Measurements from ENCODE around the gene RAB21.
"Not testable (repeated sequence)": the region's sequence is repeated elsewhere in the genome, so short reads cannot be mapped to it uniquely, and the experiment has no call there.

RAB21 gene

GRCh38 chr12:71791473-71792150 is 36.9 kb downstream of the RAB21 start:
- in situ Hi-C loops (cut with HindIII; ENCODE audit: low sequenced_read_pairs): no loop called here

GRCh38 chr12:71792599-71792998 is 37.9 kb downstream of the RAB21 start:
- in situ Hi-C loops (cut with HindIII; ENCODE audit: low sequenced_read_pairs): no loop called here

- in situ Hi-C loops (cut with HindIII; ENCODE audit: low sequenced_read_pairs): no loop called here
Observed at GRCh38 chr12:71795901-71796300, 41.2 kb downstream of the RAB21 start.

GRCh38 chr12:71797531-71797930 is 42.9 kb downstream of the RAB21 start:
- in situ Hi-C loops (cut with HindIII; ENCODE audit: low sequenced_read_pairs): no loop called here

GRCh38 chr12:71799106-71799505 is 44.4 kb downstream of the RAB21 start:
- in situ Hi-C loops (cut with HindIII; ENCODE audit: low sequenced_read_pairs): no loop called here

GRCh38 chr12:71800177-71800576 is 45.5 kb downstream of the RAB21 start:
- in situ Hi-C loops (cut with HindIII; ENCODE audit: low sequenced_read_pairs): no loop called here

- in situ Hi-C loops (cut with HindIII; ENCODE audit: low sequenced_read_pairs): no loop called here
Observed at GRCh38 chr12:71804505-71804904, 49.8 kb downstream of the RAB21 start.

GRCh38 chr12:71810921-71811320 is 56.3 kb downstream of the RAB21 start:
- in situ Hi-C loops (cut with HindIII; ENCODE audit: low sequenced_read_pairs): no loop called here

GRCh38 chr12:71815242-71815641 is 60.6 kb downstream of the RAB21 start:
- in situ Hi-C loops (cut with HindIII; ENCODE audit: low sequenced_read_pairs): not testable (repeated sequence)

GRCh38 chr12:71822088-71822487 is 67.4 kb downstream of the RAB21 start:
- in situ Hi-C loops (cut with HindIII; ENCODE audit: low sequenced_read_pairs): not testable (repeated sequence)

GRCh38 chr12:71828813-71829212 is 74.2 kb downstream of the RAB21 start:
- in situ Hi-C loops (cut with HindIII; ENCODE audit: low sequenced_read_pairs): no loop called here

GRCh38 chr12:71837356-71837755 is 82.7 kb downstream of the RAB21 start:
- in situ Hi-C loops (cut with HindIII; ENCODE audit: low sequenced_read_pairs): loop anchor here (10.0 kb wide), 1 partner anchor 233 kb away; no protein-coding TSS in a partner anchor

- in situ Hi-C loops (cut with HindIII; ENCODE audit: low sequenced_read_pairs): loop anchor here (10.0 kb wide), 1 partner anchor 233 kb away; no protein-coding TSS in a partner anchor
Observed at GRCh38 chr12:71838231-71838630, 83.6 kb downstream of the RAB21 start.

GRCh38 chr12:71838676-71839075 is 84.0 kb downstream of the RAB21 start:
- in situ Hi-C loops (cut with HindIII; ENCODE audit: low sequenced_read_pairs): loop anchor here (10.0 kb wide), 1 partner anchor 234 kb away; no protein-coding TSS in a partner anchor

GRCh38 chr12:71840231-71840847 is 85.7 kb downstream of the RAB21 start:
- in situ Hi-C loops (cut with HindIII; ENCODE audit: low sequenced_read_pairs): no loop called here

GRCh38 chr12:71846322-71846940 is 91.8 kb downstream of the RAB21 start:
- in situ Hi-C loops (cut with HindIII; ENCODE audit: low sequenced_read_pairs): no loop called here

GRCh38 chr12:71848212-71848611 is 93.5 kb downstream of the RAB21 start:
- in situ Hi-C loops (cut with HindIII; ENCODE audit: low sequenced_read_pairs): no loop called here

- in situ Hi-C loops (cut with HindIII; ENCODE audit: low sequenced_read_pairs): no loop called here
Observed at GRCh38 chr12:71849109-71849851, 94.6 kb downstream of the RAB21 start.
